ENCODE results near the gene CLIC5.
A peak's percentile ranks its signal among the peaks of the same experiment; 100 is the strongest.
"Not testable (repeated sequence)": the region's sequence is repeated elsewhere in the genome, so short reads cannot be mapped to it uniquely, and the experiment has no call there.

CLIC5 gene

GRCh38 chr6:45931232-45931631, 84.4 kb downstream of the CLIC5 start:
- DNase-seq (ENCODE audit: low read depth): no peak
- H3K4me3 ChIP-seq (ENCODE audit: low read depth, low read length): no peak overlapping the region
- no peak for TF ChIP-seq CTCF (conservative IDR thresholded peaks at IDR 0.05; ENCODE audit: low read depth, low read length)

DNA sequence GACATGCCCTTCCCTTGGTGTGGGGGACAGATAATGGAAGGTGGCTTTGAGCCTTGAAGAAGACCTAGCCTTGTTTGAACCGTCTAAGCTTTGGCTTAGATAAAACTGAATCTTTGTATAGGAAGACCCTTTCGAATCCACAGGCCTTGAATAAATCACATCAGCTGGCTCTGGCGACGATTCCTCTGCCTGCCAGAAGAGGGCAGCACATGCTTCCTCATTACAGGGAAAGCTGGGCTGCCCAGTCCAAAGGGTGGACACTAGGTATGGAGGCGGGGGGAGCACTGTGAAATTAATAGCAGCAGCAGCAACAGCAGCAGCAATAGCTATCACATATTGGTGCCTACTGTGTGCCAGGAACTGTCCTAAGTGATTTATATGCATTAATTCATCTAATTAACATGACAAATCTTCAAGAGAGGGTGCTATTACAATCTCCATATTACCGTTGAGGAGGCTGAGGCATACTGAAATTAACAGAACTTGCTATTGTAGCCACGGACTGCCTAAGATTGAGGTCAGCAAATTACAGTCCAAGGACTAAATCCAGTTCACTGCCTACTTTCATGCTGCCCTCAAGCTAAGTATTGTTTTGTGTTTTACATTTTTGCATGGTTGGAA, 85.1 kb downstream of the CLIC5 start:
- peak; percentile 82 for DNase-seq (ENCODE audit: low read depth)
- TF ChIP-seq CTCF (conservative IDR thresholded peaks at IDR 0.05; ENCODE audit: low read depth, low read length): peak; percentile 99
- no peak overlapping the region for H3K4me3 ChIP-seq (ENCODE audit: low read depth, low read length)

DNA sequence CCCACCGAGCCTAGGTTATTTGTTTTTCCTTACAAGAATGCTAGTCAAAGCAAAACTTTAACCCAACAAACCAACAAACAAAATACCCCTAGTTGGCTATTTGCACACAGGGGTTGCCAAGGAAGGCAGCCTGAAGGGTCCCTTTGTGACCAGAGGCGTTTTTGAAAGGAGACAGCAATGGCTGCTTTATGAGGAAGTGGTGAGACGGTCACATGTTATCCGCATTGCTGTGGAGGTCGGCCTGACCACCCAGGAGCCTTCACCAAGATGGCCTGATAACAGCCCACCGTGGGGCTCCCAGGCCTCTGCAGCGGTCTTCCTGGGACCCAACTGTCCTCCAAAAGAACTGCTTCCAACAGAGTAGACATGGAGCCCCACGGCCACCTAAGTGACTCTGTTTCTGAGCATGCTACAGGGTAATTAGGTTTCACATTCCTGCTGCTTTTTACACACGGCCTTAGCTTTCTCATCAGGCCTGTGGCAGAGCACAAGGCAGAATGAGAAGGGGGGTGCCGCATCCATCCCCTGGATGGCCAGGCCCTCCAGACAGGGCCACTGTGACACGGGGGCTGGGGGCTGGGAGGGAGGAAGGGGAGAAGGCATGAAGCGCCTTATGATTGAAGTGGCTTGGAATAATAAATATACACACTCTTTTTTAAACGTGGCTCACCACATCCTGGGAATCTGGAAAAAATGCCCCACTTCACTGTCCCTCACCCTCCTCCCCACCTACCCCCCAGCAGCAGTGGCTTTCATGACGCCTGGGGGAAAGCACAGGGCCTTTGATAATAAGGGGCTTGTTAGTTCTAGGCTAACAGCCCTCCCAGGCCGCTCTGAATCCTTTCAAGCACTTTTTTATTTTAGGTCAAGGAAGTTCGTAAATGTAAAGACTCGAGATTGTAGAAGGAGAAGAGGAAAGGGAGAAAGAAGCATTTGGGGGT, 86.0 kb downstream of the CLIC5 start:
- no peak overlapping the region for H3K4me3 ChIP-seq (ENCODE audit: low read depth, low read length)
- no peak for DNase-seq (ENCODE audit: low read depth)
- no peak for TF ChIP-seq CTCF (conservative IDR thresholded peaks at IDR 0.05; ENCODE audit: low read depth, low read length)

- TF ChIP-seq CTCF (conservative IDR thresholded peaks at IDR 0.05; ENCODE audit: low read depth, low read length): no peak
- DNase-seq (ENCODE audit: low read depth): no peak
These were observed 86.8 kb downstream of the CLIC5 start for GRCh38 chr6:45928721-45929305.

GRCh38 chr6:45927421-45928320, 88.0 kb downstream of the CLIC5 start:
- no peak for DNase-seq (ENCODE audit: low read depth)
- no peak for TF ChIP-seq CTCF (conservative IDR thresholded peaks at IDR 0.05; ENCODE audit: low read depth, low read length)
- H3K4me3 ChIP-seq (ENCODE audit: low read depth, low read length): no peak overlapping the region

More at GRCh38 chr6:45928721-45929305, 86.8 kb downstream of the CLIC5 start:
- no peak overlapping the region for H3K4me3 ChIP-seq (ENCODE audit: low read depth, low read length)

DNA sequence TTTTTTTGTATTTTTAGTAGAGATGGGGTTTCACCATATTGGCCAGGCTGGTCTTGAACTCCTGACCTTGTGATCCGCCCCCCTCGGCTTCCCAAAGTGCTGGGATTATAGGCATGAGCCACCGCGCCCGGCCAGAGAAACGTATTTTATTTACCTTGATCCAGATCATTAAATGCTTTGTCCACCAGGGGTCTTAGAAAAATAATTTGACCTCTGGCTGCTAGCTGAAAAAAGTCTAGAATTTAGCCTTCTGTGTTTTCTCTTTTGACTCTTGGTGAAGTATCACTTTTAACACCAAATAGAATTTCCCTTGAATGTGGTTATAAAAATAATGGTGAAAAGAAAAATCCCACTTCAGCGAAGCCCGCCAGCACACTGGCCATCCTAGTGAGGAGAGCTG, 89.2 kb downstream of the CLIC5 start:
- H3K4me3 ChIP-seq (ENCODE audit: low read depth, low read length): not testable (repeated sequence)

More for the DNA sequence above, 89.2 kb downstream of the CLIC5 start:
- not testable (repeated sequence) for DNase-seq (ENCODE audit: low read depth)

Data from choroid plexus epithelial cell (primary cell).